Keratinocyte (primary cell): Measurements from ENCODE around the gene DLGAP1. TPM values are rescaled to one million over a fixed set of nuclear protein-coding genes. Genes with fewer than 3 reads are reported as not detected.
"Not testable (repeated sequence)": the region's sequence is repeated elsewhere in the genome, so short reads cannot be mapped to it uniquely, and the experiment has no call there.

ENCODE experiments used
- DNase-seq: peaks from one replicate; pipeline ENCODE4 v3.0.0-alpha.2; 2011; ENCODE audit warnings: low read depth, missing footprints, low spot score
- FAIRE-seq: peaks from 2 replicates; lab custom pipeline; 2011; peaks lifted over from hg19 to GRCh38; lab: Jason Lieb, UNC
- H2AFZ ChIP-seq: 2 replicates; pipeline ENCODE4 v1.6.0; 2012; ENCODE audit warnings: low read length, control low read depth, inconsistent platforms; ENCODE audit not compliant: control insufficient read depth
- H3K27ac ChIP-seq: 2 replicates; pipeline ENCODE4 v1.5.1; 2011; ENCODE audit warnings: low read length; ENCODE audit not compliant: control insufficient read depth, insufficient read depth
- H3K27me3 ChIP-seq: 3 replicates; pipeline ENCODE4 v1.6.0; 2011; ENCODE audit warnings: low read length; ENCODE audit not compliant: control insufficient read depth, insufficient read depth; ENCODE audit errors: extremely low read depth
- H3K36me3 ChIP-seq, 2 experiments: 2 replicates in 1 of 2; 3 replicates in 1 of 2; pipeline ENCODE4 v1.5.1; 2011; ENCODE audit warnings: low read length in 2 of 2, mild to moderate bottlenecking in 1 of 2; ENCODE audit not compliant: control insufficient read depth in 2 of 2, insufficient read depth in 2 of 2; ENCODE audit errors: extremely low read depth in 1 of 2
- H3K4me1 ChIP-seq: 3 replicates; pipeline ENCODE4 v1.5.1; 2011; ENCODE audit warnings: low read length; ENCODE audit not compliant: control insufficient read depth, insufficient read depth; ENCODE audit errors: extremely low read depth
- H3K4me2 ChIP-seq: 3 replicates; pipeline ENCODE4 v1.6.0; 2011; ENCODE audit warnings: low read depth, low read length; ENCODE audit not compliant: control insufficient read depth, insufficient read depth; ENCODE audit errors: extremely low read depth
- H3K4me3 ChIP-seq, 3 experiments: fragments of 200-600 bp in 1 of 3; sonication (generic) in 1 of 3; 2 replicates in 2 of 3; 3 replicates in 1 of 3; pipeline ENCODE4 v1.5.1; 2011 to 2016; ENCODE audit warnings: low read length in 3 of 3, mild to moderate bottlenecking in 3 of 3, control low read depth in 2 of 3, inconsistent platforms in 1 of 3, low read depth in 1 of 3, mixed read lengths in 1 of 3, mixed run types in 1 of 3, moderate library complexity in 1 of 3; ENCODE audit not compliant: control insufficient read depth in 2 of 3, insufficient read depth in 2 of 3; ENCODE audit errors: extremely low read depth in 1 of 3
- H3K79me2 ChIP-seq: 2 replicates; pipeline ENCODE4 v1.6.0; 2012; ENCODE audit warnings: low read length; ENCODE audit not compliant: control insufficient read depth, insufficient read depth
- H3K9ac ChIP-seq: 3 replicates; pipeline ENCODE4 v1.6.0; 2011; ENCODE audit warnings: low read length; ENCODE audit not compliant: control insufficient read depth, insufficient read depth; ENCODE audit errors: extremely low read depth
- H3K9me1 ChIP-seq: 3 replicates; pipeline ENCODE4 v1.6.0; 2011; ENCODE audit warnings: low read length; ENCODE audit not compliant: control insufficient read depth, insufficient read depth; ENCODE audit errors: extremely low read depth
- H3K9me3 ChIP-seq: 2 replicates; pipeline ENCODE4 v1.5.1; 2012; ENCODE audit warnings: low read depth, low read length; ENCODE audit not compliant: control insufficient read depth
- H4K20me1 ChIP-seq: 3 replicates; pipeline ENCODE4 v1.6.0; 2011; ENCODE audit warnings: low read length; ENCODE audit not compliant: control insufficient read depth, insufficient read depth; ENCODE audit errors: extremely low read depth
- EZH2 ChIP-seq: IDR thresholded peaks from one replicate; pipeline ENCODE4 v1.6.1; 2012; ENCODE audit warnings: inconsistent platforms, mild to moderate bottlenecking, low read length, moderate library complexity
- dilution Hi-C: fragments of 300-500 bp; cut with MboI; formaldehyde crosslinking; loops from one replicate; pipeline ENCODE4 v1.7.0; 2020; ENCODE audit warnings: low sequenced_read_pairs; ENCODE audit not compliant: extremely low pct_ligation_motif_present
- polyA plus RNA-seq, 5 experiments: library from polyadenylated mRNA; depleted of rRNA in 3 of 5; stranded (reverse) in 3 of 5; stranded (forward) in 1 of 5; unstranded in 1 of 5; fragments of >200 nt; gene quantifications; 1 replicate in 1 of 5; 2 replicates in 3 of 5; 3 replicates in 1 of 5; pipeline versions ENCODE4 v1.2.1 to v1.2.3, GENCODE V29; 2011 to 2012; ENCODE audit warnings: missing spikeins in 2 of 5, low read depth in 1 of 5, low replicate concordance in 1 of 5
- TF ChIP-seq, protein P1 (sequence below), 3 experiments: IDR thresholded peaks in 1 of 3; conservative IDR thresholded peaks in 1 of 3; optimal IDR thresholded peaks in 1 of 3; 2 replicates in 2 of 3; 3 replicates in 1 of 3; pipeline versions ENCODE3 to v1.5.1; 2011; ENCODE audit warnings: low read length in 3 of 3, mild to moderate bottlenecking in 3 of 3, moderate library complexity in 2 of 3, control low read depth in 1 of 3, inconsistent platforms in 1 of 3; ENCODE audit not compliant: insufficient read depth in 2 of 3; ENCODE audit errors: extremely low read depth in 1 of 3

The DLGAP1 gene
- polyA plus RNA-seq, 1 donor (not counting 4 experiments of a cell fraction or from before 2014, with no cell fraction given): not detected

DNA sequence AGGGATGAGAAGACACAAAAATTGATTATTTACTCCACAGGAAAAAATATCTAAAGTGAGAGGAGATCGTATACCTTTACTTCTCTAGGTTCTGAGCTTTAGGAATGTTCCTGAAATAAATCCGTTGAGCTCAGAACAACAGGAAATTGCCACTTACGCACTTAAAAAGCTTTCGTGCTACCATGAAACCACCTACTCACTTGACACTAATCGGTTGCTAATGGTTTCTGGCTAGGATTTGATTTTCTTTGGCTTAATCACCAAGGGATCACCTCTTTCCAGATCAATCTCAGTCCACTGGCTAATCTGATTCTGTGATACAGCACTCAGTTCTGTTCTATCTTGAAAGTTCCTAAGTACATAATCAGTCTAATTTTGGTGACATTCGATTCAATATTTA is 419.6 kb downstream of the DLGAP1 start:
- Histone ChIP-seq H3K4me2 (no peak overlapping the region), H2AFZ (no peak overlapping the region), H3K9ac (no peak overlapping the region), H3K27me3 (no peaks in the 10 kb centered on the region), H3K4me3 (no peak overlapping the region), H3K4me1 (no peaks in the 10 kb centered on the region), H4K20me1 (no peaks in the 10 kb centered on the region), H3K9me1 (no peaks in the 10 kb centered on the region), H3K36me3 (no peaks in the 10 kb centered on the region), H3K9me3 (no peaks in the 10 kb centered on the region), H3K79me2 (no peaks in the 10 kb centered on the region), H3K27ac (no peak overlapping the region)
- no peak for FAIRE-seq
- TF ChIP-seq, protein P1, sequence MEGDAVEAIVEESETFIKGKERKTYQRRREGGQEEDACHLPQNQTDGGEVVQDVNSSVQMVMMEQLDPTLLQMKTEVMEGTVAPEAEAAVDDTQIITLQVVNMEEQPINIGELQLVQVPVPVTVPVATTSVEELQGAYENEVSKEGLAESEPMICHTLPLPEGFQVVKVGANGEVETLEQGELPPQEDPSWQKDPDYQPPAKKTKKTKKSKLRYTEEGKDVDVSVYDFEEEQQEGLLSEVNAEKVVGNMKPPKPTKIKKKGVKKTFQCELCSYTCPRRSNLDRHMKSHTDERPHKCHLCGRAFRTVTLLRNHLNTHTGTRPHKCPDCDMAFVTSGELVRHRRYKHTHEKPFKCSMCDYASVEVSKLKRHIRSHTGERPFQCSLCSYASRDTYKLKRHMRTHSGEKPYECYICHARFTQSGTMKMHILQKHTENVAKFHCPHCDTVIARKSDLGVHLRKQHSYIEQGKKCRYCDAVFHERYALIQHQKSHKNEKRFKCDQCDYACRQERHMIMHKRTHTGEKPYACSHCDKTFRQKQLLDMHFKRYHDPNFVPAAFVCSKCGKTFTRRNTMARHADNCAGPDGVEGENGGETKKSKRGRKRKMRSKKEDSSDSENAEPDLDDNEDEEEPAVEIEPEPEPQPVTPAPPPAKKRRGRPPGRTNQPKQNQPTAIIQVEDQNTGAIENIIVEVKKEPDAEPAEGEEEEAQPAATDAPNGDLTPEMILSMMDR (optimal IDR thresholded peaks at IDR 0.05 in 1 of 3, IDR thresholded peaks at IDR 0.05 in 1 of 3, conservative IDR thresholded peaks at IDR 0.05 in 1 of 3; ENCODE audit: extremely low read depth in 1 of 3, insufficient read depth in 2 of 3, low read length in 3 of 3): no peak
- no peak for TF ChIP-seq EZH2
- dilution Hi-C loops: no loop called here
- DNase-seq: no peak

DNA sequence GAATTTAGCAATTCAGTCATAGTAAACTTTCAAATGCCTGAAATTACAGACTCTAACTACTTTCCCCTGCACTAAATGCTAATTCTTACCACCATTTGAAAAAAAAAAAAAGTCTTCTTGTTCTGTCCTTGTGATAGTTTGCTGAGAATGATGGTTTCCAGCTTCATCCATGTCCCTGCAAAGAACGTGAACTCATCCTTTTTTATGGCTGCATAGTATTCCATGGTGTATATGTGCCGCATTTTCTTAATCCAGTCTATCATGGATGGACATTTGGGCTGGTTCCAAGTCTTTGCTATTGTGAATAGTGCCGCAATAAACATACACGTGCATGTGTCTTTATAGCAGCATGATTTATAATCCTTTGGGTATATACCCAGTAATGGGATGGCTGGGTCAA is 420.3 kb downstream of the DLGAP1 start:
- FAIRE-seq, H3K27ac ChIP-seq, H3K36me3 ChIP-seq, DNase-seq, H3K79me2 ChIP-seq, H4K20me1 ChIP-seq, dilution Hi-C loops, H2AFZ ChIP-seq, H3K4me3 ChIP-seq, H3K27me3 ChIP-seq, H3K9ac ChIP-seq, H3K9me1 ChIP-seq, H3K9me3 ChIP-seq, H3K4me2 ChIP-seq, H3K4me1 ChIP-seq: not testable (repeated sequence)

DNA sequence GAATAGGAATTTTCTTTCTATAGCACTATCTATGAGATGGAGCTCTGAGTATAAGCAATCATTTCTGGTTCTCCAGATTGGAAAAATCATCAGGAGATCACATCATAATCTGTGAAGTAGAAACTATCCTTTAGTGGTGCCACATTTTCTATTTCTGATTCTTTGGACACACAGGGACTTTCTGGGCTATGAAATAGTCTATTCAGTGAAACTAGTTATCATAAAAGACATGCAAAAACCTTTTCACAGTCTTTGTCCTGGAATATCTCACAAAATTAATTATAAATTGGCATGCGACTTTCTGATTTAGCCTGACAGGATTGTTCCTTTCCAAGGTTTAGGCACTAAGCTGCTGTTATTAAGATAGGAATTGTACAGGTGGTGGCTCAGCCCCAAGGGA is 428.6 kb downstream of the DLGAP1 start:
- H3K79me2 ChIP-seq: no peaks in the 10 kb centered on the region
- no peaks in the 10 kb centered on the region for H3K36me3 ChIP-seq
- no peak for DNase-seq
- no peak for TF ChIP-seq EZH2
- TF ChIP-seq, protein P1 (optimal IDR thresholded peaks at IDR 0.05 in 1 of 3, IDR thresholded peaks at IDR 0.05 in 1 of 3, conservative IDR thresholded peaks at IDR 0.05 in 1 of 3; ENCODE audit: extremely low read depth in 1 of 3, insufficient read depth in 2 of 3, low read length in 3 of 3): no peak
- H3K4me1 ChIP-seq: no peaks in the 10 kb centered on the region
- H3K9me1 ChIP-seq: no peaks in the 10 kb centered on the region
- H3K4me3 ChIP-seq: no peak overlapping the region
- no peaks in the 10 kb centered on the region for H3K27me3 ChIP-seq
- H3K9ac ChIP-seq: no peak overlapping the region
- no peaks in the 10 kb centered on the region for H4K20me1 ChIP-seq
- no peak for FAIRE-seq
- dilution Hi-C loops: no loop called here
- H2AFZ ChIP-seq: no peak overlapping the region
- H3K4me2 ChIP-seq: no peak overlapping the region
- no peak overlapping the region for H3K27ac ChIP-seq
- no peaks in the 10 kb centered on the region for H3K9me3 ChIP-seq
